Glutamatergic neuron (in vitro differentiated cells): ENCODE measurements around the gene CACNG3. TPM values are rescaled to one million over a fixed set of nuclear protein-coding genes. Genes with fewer than 3 reads are reported as not detected.
A peak's percentile ranks its signal among the peaks of the same experiment; 100 is the strongest.

Experiments used
- DNase-seq: peaks from one replicate; pipeline ENCODE4 v3.0.0; 2022
- H3K27ac Mint-ChIP-seq: one replicate; pipeline ENCODE4 v1.8.0; 2020; ENCODE audit warnings: mild to moderate bottlenecking, mixed read lengths, inconsistent platforms; ENCODE audit not compliant: unreplicated experiment
- H3K27me3 Mint-ChIP-seq: one replicate; pipeline ENCODE4 v1.8.0; 2020; ENCODE audit warnings: mild to moderate bottlenecking, moderate library complexity, mixed read lengths, inconsistent platforms; ENCODE audit not compliant: unreplicated experiment
- H3K36me3 Mint-ChIP-seq: one replicate; pipeline ENCODE4 v1.8.0; 2020; ENCODE audit warnings: mild to moderate bottlenecking, mixed read lengths, inconsistent platforms; ENCODE audit not compliant: unreplicated experiment
- H3K4me1 Mint-ChIP-seq: one replicate; pipeline ENCODE4 v1.8.0; 2020; ENCODE audit warnings: mild to moderate bottlenecking, low read depth, mixed read lengths, inconsistent platforms; ENCODE audit not compliant: unreplicated experiment
- H3K4me3 Mint-ChIP-seq: one replicate; pipeline ENCODE4 v1.8.0; 2020; ENCODE audit warnings: mild to moderate bottlenecking, mixed read lengths, inconsistent platforms; ENCODE audit not compliant: unreplicated experiment
- H3K9me3 Mint-ChIP-seq: one replicate; pipeline ENCODE4 v1.8.0; 2020; ENCODE audit warnings: mild to moderate bottlenecking, moderate library complexity, mixed read lengths, inconsistent platforms; ENCODE audit not compliant: unreplicated experiment
- total RNA-seq: library from RNA; stranded (reverse); fragmentation: NEBNext Ultra II Directional; extraction: Animal tissue kit (Norgen Biotek cat#: 25700); gene quantifications from one replicate; pipeline ENCODE4 v1.2.1, GENCODE V29; 2021; ENCODE audit not compliant: unreplicated experiment
- TF ChIP-seq, protein P1 (sequence below): fragments of 200-600 bp; sonication (generic); IDR thresholded peaks from one replicate; pipeline ENCODE4 v1.5.0; 2021; ENCODE audit not compliant: partially characterized antibody, unreplicated experiment

The CACNG3 gene
- total RNA-seq, 1 donor from 2014 or later = 2.2 TPM

DNA sequence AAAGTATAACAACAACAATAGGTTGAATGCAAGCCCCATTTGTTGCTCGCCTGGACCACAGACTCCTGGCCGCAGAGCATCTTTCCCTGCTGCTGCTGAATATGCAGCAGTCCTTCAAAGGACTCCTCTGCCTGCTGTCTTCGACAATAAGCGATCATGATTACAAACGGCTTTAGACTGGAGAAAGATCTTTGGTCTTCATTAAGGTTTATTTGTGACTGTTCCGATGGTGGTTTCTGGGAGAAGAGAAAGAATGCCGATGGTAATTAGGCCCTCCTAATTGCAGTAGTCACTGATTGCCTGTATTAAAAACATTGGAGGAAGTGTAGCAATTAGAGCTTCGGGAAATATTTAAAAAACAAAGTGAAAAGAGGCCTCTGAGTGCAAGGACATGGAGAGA is 138.2 kb downstream of the CACNG3 start:
- DNase-seq = no peak
- Mint-ChIP-seq H3K9me3 (peaks cover 2% of the 10 kb centered on the region), H3K4me3 (no peak overlapping the region), H3K27me3 (peaks cover 2% of the 10 kb centered on the region), H3K27ac (peak overlapping the region; percentile 2), H3K36me3 (peaks cover 6% of the 10 kb centered on the region), H3K4me1 (peaks cover 24% of the 10 kb centered on the region)
- TF ChIP-seq, protein P1, sequence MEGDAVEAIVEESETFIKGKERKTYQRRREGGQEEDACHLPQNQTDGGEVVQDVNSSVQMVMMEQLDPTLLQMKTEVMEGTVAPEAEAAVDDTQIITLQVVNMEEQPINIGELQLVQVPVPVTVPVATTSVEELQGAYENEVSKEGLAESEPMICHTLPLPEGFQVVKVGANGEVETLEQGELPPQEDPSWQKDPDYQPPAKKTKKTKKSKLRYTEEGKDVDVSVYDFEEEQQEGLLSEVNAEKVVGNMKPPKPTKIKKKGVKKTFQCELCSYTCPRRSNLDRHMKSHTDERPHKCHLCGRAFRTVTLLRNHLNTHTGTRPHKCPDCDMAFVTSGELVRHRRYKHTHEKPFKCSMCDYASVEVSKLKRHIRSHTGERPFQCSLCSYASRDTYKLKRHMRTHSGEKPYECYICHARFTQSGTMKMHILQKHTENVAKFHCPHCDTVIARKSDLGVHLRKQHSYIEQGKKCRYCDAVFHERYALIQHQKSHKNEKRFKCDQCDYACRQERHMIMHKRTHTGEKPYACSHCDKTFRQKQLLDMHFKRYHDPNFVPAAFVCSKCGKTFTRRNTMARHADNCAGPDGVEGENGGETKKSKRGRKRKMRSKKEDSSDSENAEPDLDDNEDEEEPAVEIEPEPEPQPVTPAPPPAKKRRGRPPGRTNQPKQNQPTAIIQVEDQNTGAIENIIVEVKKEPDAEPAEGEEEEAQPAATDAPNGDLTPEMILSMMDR = no peak

DNA sequence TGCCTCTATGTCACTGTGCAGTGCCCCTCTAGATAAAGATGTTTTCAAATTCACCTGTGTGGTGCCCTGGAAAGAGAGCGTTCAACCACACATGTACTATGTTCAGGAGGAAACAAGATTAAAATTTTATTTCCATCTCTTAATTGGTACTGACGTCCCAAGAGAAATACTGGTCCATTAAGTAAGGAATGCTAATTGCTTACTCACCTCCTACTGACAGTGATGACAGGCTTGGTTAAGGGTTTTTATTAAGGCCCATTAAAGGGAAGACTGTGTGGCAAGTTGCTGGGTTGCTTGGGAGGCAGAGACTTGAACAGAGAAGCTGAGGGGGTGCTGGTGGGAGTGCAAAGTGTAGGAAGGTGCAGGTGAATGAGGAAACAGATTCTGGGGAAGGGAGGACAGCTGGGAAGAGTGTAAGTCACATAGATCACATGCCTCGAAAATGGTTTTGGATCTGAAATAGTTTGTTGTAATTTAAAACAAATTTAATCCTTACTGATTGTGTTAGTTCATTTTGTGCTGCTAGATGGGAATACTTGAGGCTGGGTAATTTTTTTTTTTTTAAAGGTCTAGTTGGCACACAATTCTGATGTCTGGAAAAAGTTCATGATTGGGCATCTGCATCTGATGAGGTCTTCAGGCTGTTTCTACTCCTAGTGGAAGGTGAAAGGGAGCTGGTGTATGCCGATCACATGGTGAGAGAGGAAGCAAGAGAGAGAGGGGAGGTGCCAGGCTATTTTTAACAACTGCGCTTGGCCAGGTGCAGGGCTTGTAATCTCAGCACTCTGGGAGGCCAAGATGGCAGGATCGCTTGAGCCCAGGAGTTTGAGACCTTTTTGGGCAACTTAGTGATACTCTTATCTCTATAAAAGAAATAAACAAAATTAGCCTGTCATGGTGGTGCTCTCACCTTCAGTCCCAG is 140.5 kb downstream of the CACNG3 start:
- peak overlapping the region; percentile 65 for H3K4me3 Mint-ChIP-seq
- peaks cover 24% of the 10 kb centered on the region for H3K4me1 Mint-ChIP-seq
- DNase-seq = no peak
- peaks cover 2% of the 10 kb centered on the region for H3K27me3 Mint-ChIP-seq
- TF ChIP-seq, protein P1 = no peak
- peak overlapping the region; percentile 16 for H3K27ac Mint-ChIP-seq
- no peaks in the 10 kb centered on the region for H3K9me3 Mint-ChIP-seq
- no peaks in the 10 kb centered on the region for H3K36me3 Mint-ChIP-seq

DNA sequence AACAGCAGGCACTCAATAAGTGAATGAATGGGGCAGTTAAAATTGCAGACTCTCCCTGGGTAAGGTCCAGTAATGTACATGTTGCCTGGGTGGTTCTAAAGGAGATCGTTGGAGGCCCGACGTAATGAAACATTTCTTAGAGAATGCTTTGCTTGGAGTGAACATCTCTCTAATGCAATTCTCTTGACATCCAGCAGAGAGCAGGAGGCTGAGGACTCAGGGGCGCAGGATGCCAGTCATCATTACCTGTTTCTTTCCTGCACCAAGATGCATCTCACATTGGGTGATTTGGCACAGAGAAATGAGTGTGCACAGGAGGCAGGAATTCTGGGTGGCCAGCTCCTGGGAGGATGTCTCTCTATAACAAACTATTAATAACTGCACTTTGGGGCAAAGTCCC is 152.9 kb downstream of the CACNG3 start:
- no peak overlapping the region for H3K4me3 Mint-ChIP-seq
- no peak overlapping the region for H3K27ac Mint-ChIP-seq
- H3K9me3 Mint-ChIP-seq = peaks cover 5% of the 10 kb centered on the region
- H3K36me3 Mint-ChIP-seq = no peaks in the 10 kb centered on the region
- TF ChIP-seq, protein P1 = no peak
- no peak for DNase-seq
- H3K27me3 Mint-ChIP-seq = peaks cover 3% of the 10 kb centered on the region
- no peaks in the 10 kb centered on the region for H3K4me1 Mint-ChIP-seq
